ENCODE measurements around the gene HOXB2.

HOXB2 gene

DNA sequence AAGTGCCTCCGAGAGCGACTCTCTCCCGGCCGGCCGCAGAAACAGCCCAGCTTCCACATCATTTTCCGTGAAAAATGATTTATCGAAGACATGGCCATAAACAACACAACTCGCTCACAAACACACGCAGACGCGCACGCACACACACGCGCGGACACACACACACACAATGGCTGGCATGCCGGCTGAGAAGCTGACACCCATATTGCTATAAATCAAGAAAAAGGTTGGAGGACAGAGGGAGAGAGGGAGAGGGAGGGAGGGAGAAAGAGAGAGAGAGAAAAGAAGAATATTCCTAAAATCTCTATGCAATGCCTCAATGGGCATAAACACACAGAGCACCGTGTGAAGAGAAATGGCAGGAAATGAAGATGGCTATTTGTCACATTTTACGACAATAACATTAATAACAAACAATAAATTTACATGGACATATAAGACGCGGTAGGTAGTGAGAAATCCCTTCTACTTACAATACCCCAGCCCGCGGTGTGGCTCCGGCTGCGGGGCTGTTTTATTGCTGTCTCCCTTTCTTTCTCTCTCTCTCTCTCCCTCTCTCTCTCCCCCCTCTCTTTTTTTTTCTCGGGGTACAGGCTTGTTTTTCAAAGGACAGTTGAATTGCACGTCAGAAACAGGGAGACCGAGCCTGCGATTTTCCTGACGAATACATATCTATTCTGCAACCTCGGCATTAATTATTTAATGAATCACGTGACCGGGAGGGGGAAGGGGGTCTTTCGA lies 23.8 kb upstream of the HOXB2 start:
- no peak overlapping the region for H3K9ac ChIP-seq (ENCODE audit: low read depth, low read length, poor library complexity)
- no peak overlapping the region for H3K18ac ChIP-seq (ENCODE audit: low read length)
- H2BK120ac ChIP-seq (ENCODE audit: low read depth, low read length): no peak overlapping the region
- no peak overlapping the region for H3K4me2 ChIP-seq (ENCODE audit: insufficient read depth, low read length, poor library complexity, severe bottlenecking)
- H3K36me3 ChIP-seq (replicated peaks in 1 of 2; ENCODE audit: control insufficient read depth in 2 of 2, insufficient read depth in 2 of 2, low read length in 2 of 2): no peaks in the 10 kb centered on the region
- H2BK12ac ChIP-seq (ENCODE audit: low read length): no peak overlapping the region
- H3K27ac ChIP-seq (replicated peaks; ENCODE audit: low read length): no peak overlapping the region
- H3K27me3 ChIP-seq (ENCODE audit: control insufficient read depth in 3 of 3, insufficient read depth in 3 of 3, low read depth in 1 of 3, low read length in 3 of 3): peaks cover 61 to 99% (median 99%) of the 10 kb centered on the region in 3 experiments
- no peak overlapping the region for H3K14ac ChIP-seq (ENCODE audit: low read length)
- H3K79me1 ChIP-seq (ENCODE audit: low read depth, low read length): no peaks in the 10 kb centered on the region
- no peak overlapping the region for H2AK5ac ChIP-seq (ENCODE audit: low read depth, low read length)
- peaks cover 0 to 4% of the 10 kb centered on the region in 2 donors for H3K9me3 ChIP-seq (replicated peaks in 1 of 2; ENCODE audit: control insufficient read depth in 2 of 2, insufficient read depth in 1 of 2, low read depth in 1 of 2, low read length in 2 of 2)
- no peak overlapping the region for H3K23ac ChIP-seq (ENCODE audit: low read depth, low read length, poor library complexity)
- H3K4me1 ChIP-seq (ENCODE audit: control insufficient read depth in 2 of 2, insufficient read depth in 1 of 2, low read depth in 1 of 2, low read length in 2 of 2): no peaks in the 10 kb centered on the region
- no peak overlapping the region for H2AFZ ChIP-seq (ENCODE audit: low read length)
- no peak overlapping the region for H4K91ac ChIP-seq (ENCODE audit: low read depth, low read length, poor library complexity)
- H2BK5ac ChIP-seq (ENCODE audit: low read length): no peak overlapping the region
- WGBS, 2 donors (ENCODE audit: extremely low coverage in 2 of 2, insufficient read length in 2 of 2, insufficient replicate concordance in 1 of 2): no CpG with 5 or more reads among the region's 33 CpGs
- no peak overlapping the region for H4K8ac ChIP-seq (ENCODE audit: low read depth, low read length)
- DNase-seq (ENCODE audit: low spot score): no peak
- no peak overlapping the region for H2BK15ac ChIP-seq (ENCODE audit: low read length)
- H3K4me3 ChIP-seq (ENCODE audit: low read length in 2 of 2): no peak overlapping the region
- H3K4ac ChIP-seq (ENCODE audit: low read length): no peak overlapping the region

DNA sequence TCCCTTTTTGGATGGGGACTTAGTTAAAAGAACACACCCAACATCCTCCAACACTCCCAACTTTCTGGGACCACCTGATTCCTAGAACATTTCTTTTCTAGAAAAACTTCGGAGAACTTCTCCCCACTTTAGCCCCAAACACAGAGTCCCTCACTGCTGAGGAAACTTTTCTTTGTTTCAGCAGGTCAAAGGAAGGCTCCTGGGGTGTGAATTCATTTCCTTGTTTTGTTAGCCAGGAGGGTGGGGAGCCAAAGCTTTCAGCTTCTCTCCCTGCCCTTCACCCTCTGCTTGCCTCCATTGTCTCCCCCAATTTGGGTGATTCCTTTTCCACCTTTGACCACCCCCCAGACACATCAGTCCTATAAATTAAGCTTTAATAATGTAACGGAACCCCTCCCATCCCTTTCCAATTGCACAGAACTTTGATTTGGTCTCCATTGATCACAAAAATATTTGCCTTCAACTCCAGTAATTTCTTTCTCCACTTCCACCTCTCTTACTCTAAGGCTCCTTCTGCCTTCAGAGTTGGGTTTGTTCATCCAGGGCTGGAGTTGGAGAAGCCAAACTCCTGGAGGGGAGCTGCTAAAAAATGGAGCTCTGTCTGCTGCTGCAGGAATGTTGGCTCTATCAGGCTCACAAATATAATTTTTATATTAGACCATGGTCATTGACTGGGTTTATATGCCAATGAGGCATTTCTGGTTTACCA lies 22.9 kb upstream of the HOXB2 start:
- no peak overlapping the region for H2BK15ac ChIP-seq (ENCODE audit: low read length)
- no peak overlapping the region for H3K23ac ChIP-seq (ENCODE audit: low read depth, low read length, poor library complexity)
- no peaks in the 10 kb centered on the region for H3K36me3 ChIP-seq (replicated peaks in 1 of 2; ENCODE audit: control insufficient read depth in 2 of 2, insufficient read depth in 2 of 2, low read length in 2 of 2)
- H3K27me3 ChIP-seq (ENCODE audit: control insufficient read depth in 3 of 3, insufficient read depth in 3 of 3, low read depth in 1 of 3, low read length in 3 of 3): peaks cover 62 to 99% (median 99%) of the 10 kb centered on the region in 3 experiments
- H4K91ac ChIP-seq (ENCODE audit: low read depth, low read length, poor library complexity): no peak overlapping the region
- H2AFZ ChIP-seq (ENCODE audit: low read length): no peak overlapping the region
- H2BK120ac ChIP-seq (ENCODE audit: low read depth, low read length): no peak overlapping the region
- H2BK12ac ChIP-seq (ENCODE audit: low read length): no peak overlapping the region
- no peak overlapping the region for H3K27ac ChIP-seq (replicated peaks; ENCODE audit: low read length)
- H2BK5ac ChIP-seq (ENCODE audit: low read length): no peak overlapping the region
- no peaks in the 10 kb centered on the region for H3K4me1 ChIP-seq (ENCODE audit: control insufficient read depth in 2 of 2, insufficient read depth in 1 of 2, low read depth in 1 of 2, low read length in 2 of 2)
- no peak for DNase-seq (ENCODE audit: low spot score)
- WGBS, 2 donors (ENCODE audit: extremely low coverage in 2 of 2, insufficient read length in 2 of 2, insufficient replicate concordance in 1 of 2): no CpG with 5 or more reads among the region's 2 CpGs
- no peak overlapping the region for H2AK5ac ChIP-seq (ENCODE audit: low read depth, low read length)
- no peaks in the 10 kb centered on the region for H3K79me1 ChIP-seq (ENCODE audit: low read depth, low read length)
- H3K18ac ChIP-seq (ENCODE audit: low read length): no peak overlapping the region
- no peak overlapping the region for H3K9ac ChIP-seq (ENCODE audit: low read depth, low read length, poor library complexity)
- no peak overlapping the region for H3K14ac ChIP-seq (ENCODE audit: low read length)
- H3K4me3 ChIP-seq (ENCODE audit: low read length in 2 of 2): no peak overlapping the region
- no peak overlapping the region for H3K4ac ChIP-seq (ENCODE audit: low read length)
- H3K4me2 ChIP-seq (ENCODE audit: insufficient read depth, low read length, poor library complexity, severe bottlenecking): no peak overlapping the region
- H3K9me3 ChIP-seq (replicated peaks in 1 of 2; ENCODE audit: control insufficient read depth in 2 of 2, insufficient read depth in 1 of 2, low read depth in 1 of 2, low read length in 2 of 2): peaks cover 0 to 2% of the 10 kb centered on the region in 2 donors
- H4K8ac ChIP-seq (ENCODE audit: low read depth, low read length): no peak overlapping the region

DNA sequence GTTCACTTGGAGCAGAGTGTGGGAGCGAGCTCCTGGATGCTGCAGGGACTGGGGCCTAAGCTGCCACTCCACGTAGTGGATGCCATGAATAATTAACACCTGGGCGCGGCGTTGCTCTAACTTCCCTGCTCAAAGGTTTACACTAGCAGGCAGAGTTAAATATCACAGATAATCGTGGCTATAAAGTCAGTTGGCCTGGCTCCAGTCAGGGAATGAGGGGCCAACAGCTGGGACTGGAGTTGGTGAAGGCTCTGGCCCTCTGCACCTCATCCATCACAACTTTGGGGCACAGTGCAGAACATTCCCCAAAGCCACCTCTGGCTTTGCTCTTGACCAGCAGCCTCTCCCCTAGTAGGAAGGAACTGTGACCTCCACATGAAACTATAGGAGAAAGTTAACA lies 22.3 kb upstream of the HOXB2 start:
- no peak overlapping the region for H2AFZ ChIP-seq (ENCODE audit: low read length)
- H3K27ac ChIP-seq (replicated peaks; ENCODE audit: low read length): no peak overlapping the region
- H3K23ac ChIP-seq (ENCODE audit: low read depth, low read length, poor library complexity): no peak overlapping the region
- no peak overlapping the region for H2BK15ac ChIP-seq (ENCODE audit: low read length)
- no CpG with 5 or more reads among the region's 6 CpGs for WGBS, 2 donors (ENCODE audit: extremely low coverage in 2 of 2, insufficient read length in 2 of 2, insufficient replicate concordance in 1 of 2)
- no peaks in the 10 kb centered on the region for H3K4me1 ChIP-seq (ENCODE audit: control insufficient read depth in 2 of 2, insufficient read depth in 1 of 2, low read depth in 1 of 2, low read length in 2 of 2)
- H3K18ac ChIP-seq (ENCODE audit: low read length): no peak overlapping the region
- no peak overlapping the region for H2BK12ac ChIP-seq (ENCODE audit: low read length)
- no peak overlapping the region for H3K4me2 ChIP-seq (ENCODE audit: insufficient read depth, low read length, poor library complexity, severe bottlenecking)
- no peaks in the 10 kb centered on the region for H3K36me3 ChIP-seq (replicated peaks in 1 of 2; ENCODE audit: control insufficient read depth in 2 of 2, insufficient read depth in 2 of 2, low read length in 2 of 2)
- no peak overlapping the region for H2BK5ac ChIP-seq (ENCODE audit: low read length)
- no peak overlapping the region for H3K14ac ChIP-seq (ENCODE audit: low read length)
- H4K8ac ChIP-seq (ENCODE audit: low read depth, low read length): no peak overlapping the region
- H3K27me3 ChIP-seq (ENCODE audit: control insufficient read depth in 3 of 3, insufficient read depth in 3 of 3, low read depth in 1 of 3, low read length in 3 of 3): peaks cover 60 to 99% (median 99%) of the 10 kb centered on the region in 3 experiments
- no peak for DNase-seq (ENCODE audit: low spot score)
- no peaks in the 10 kb centered on the region for H3K79me1 ChIP-seq (ENCODE audit: low read depth, low read length)
- no peak overlapping the region for H4K91ac ChIP-seq (ENCODE audit: low read depth, low read length, poor library complexity)
- no peak overlapping the region for H3K4me3 ChIP-seq (ENCODE audit: low read length in 2 of 2)
- peaks cover 0 to 2% of the 10 kb centered on the region in 2 donors for H3K9me3 ChIP-seq (replicated peaks in 1 of 2; ENCODE audit: control insufficient read depth in 2 of 2, insufficient read depth in 1 of 2, low read depth in 1 of 2, low read length in 2 of 2)
- no peak overlapping the region for H2AK5ac ChIP-seq (ENCODE audit: low read depth, low read length)
- no peak overlapping the region for H2BK120ac ChIP-seq (ENCODE audit: low read depth, low read length)
- no peak overlapping the region for H3K4ac ChIP-seq (ENCODE audit: low read length)
- H3K9ac ChIP-seq (ENCODE audit: low read depth, low read length, poor library complexity): no peak overlapping the region

DNA sequence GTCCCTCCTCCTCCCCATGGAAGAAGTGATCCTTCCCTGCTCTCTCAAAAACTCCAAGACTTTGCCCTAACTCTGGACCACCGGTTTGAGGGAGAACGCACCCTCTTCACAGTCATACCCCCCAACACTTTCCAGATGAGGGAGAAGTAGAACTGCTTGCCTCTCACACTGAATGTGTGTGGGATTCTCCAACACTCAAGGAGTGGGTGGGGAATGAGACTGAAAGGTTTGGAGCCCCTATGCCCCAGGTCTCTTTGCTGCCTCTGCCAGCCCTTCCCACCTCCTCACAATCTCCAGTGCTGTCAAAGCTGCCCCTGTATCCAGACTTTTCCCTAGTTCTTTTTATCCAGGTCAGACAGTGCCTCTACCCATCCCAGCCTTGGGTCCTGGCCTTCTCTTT lies 21.8 kb upstream of the HOXB2 start:
- no peak overlapping the region for H2BK5ac ChIP-seq (ENCODE audit: low read length)
- H3K27ac ChIP-seq (replicated peaks; ENCODE audit: low read length): no peak overlapping the region
- H4K91ac ChIP-seq (ENCODE audit: low read depth, low read length, poor library complexity): no peak overlapping the region
- no peak overlapping the region for H2BK12ac ChIP-seq (ENCODE audit: low read length)
- no peak overlapping the region for H2AK5ac ChIP-seq (ENCODE audit: low read depth, low read length)
- H2BK120ac ChIP-seq (ENCODE audit: low read depth, low read length): no peak overlapping the region
- no peaks in the 10 kb centered on the region for H3K36me3 ChIP-seq (replicated peaks in 1 of 2; ENCODE audit: control insufficient read depth in 2 of 2, insufficient read depth in 2 of 2, low read length in 2 of 2)
- no peak overlapping the region for H2BK15ac ChIP-seq (ENCODE audit: low read length)
- no peak overlapping the region for H4K8ac ChIP-seq (ENCODE audit: low read depth, low read length)
- no peak overlapping the region for H3K4me3 ChIP-seq (ENCODE audit: low read length in 2 of 2)
- no peak overlapping the region for H3K23ac ChIP-seq (ENCODE audit: low read depth, low read length, poor library complexity)
- H3K9ac ChIP-seq (ENCODE audit: low read depth, low read length, poor library complexity): no peak overlapping the region
- peaks cover 0 to 2% of the 10 kb centered on the region in 2 donors for H3K9me3 ChIP-seq (replicated peaks in 1 of 2; ENCODE audit: control insufficient read depth in 2 of 2, insufficient read depth in 1 of 2, low read depth in 1 of 2, low read length in 2 of 2)
- no peak overlapping the region for H3K18ac ChIP-seq (ENCODE audit: low read length)
- no peak overlapping the region for H3K4me2 ChIP-seq (ENCODE audit: insufficient read depth, low read length, poor library complexity, severe bottlenecking)
- no peak for DNase-seq (ENCODE audit: low spot score)
- H3K79me1 ChIP-seq (ENCODE audit: low read depth, low read length): no peaks in the 10 kb centered on the region
- no peaks in the 10 kb centered on the region for H3K4me1 ChIP-seq (ENCODE audit: control insufficient read depth in 2 of 2, insufficient read depth in 1 of 2, low read depth in 1 of 2, low read length in 2 of 2)
- WGBS, 2 donors (ENCODE audit: extremely low coverage in 2 of 2, insufficient read length in 2 of 2, insufficient replicate concordance in 1 of 2): no CpG with 5 or more reads among the region's 2 CpGs
- no peak overlapping the region for H3K14ac ChIP-seq (ENCODE audit: low read length)
- no peak overlapping the region for H2AFZ ChIP-seq (ENCODE audit: low read length)
- peaks cover 60 to 99% (median 99%) of the 10 kb centered on the region in 3 experiments for H3K27me3 ChIP-seq (ENCODE audit: control insufficient read depth in 3 of 3, insufficient read depth in 3 of 3, low read depth in 1 of 3, low read length in 3 of 3)
- no peak overlapping the region for H3K4ac ChIP-seq (ENCODE audit: low read length)

Data from neuronal stem cell (in vitro differentiated cells).